Osteocyte (in vitro differentiated cells): Measurements from ENCODE around the gene NKX2-2. TPM values are rescaled to one million over a fixed set of nuclear protein-coding genes. Genes with fewer than 3 reads are reported as not detected.

Experiments
- DNase-seq: peaks from one replicate; pipeline ENCODE4 v3.0.0; 2021; ENCODE audit warnings: mixed read lengths; ENCODE audit not compliant: unreplicated experiment; ENCODE audit errors: extremely low spot score
- H3K27ac Mint-ChIP-seq: one replicate; pipeline ENCODE4 v1.8.0; 2021; ENCODE audit warnings: mild to moderate bottlenecking, mixed read lengths; ENCODE audit not compliant: unreplicated experiment
- H3K27me3 Mint-ChIP-seq: one replicate; pipeline ENCODE4 v1.8.0; 2021; ENCODE audit warnings: mixed read lengths; ENCODE audit not compliant: unreplicated experiment
- H3K36me3 Mint-ChIP-seq: one replicate; pipeline ENCODE4 v1.8.0; 2021; ENCODE audit warnings: mixed read lengths; ENCODE audit not compliant: unreplicated experiment
- H3K4me1 Mint-ChIP-seq: one replicate; pipeline ENCODE4 v1.8.0; 2021; ENCODE audit warnings: mixed read lengths; ENCODE audit not compliant: unreplicated experiment
- H3K4me3 Mint-ChIP-seq: one replicate; pipeline ENCODE4 v1.8.0; 2021; ENCODE audit warnings: mild to moderate bottlenecking, moderate library complexity, mixed read lengths; ENCODE audit not compliant: unreplicated experiment
- H3K9me3 Mint-ChIP-seq: one replicate; pipeline ENCODE4 v1.8.0; 2021; ENCODE audit warnings: mixed read lengths; ENCODE audit not compliant: unreplicated experiment
- total RNA-seq: library from RNA; stranded (reverse); gene quantifications from 2 replicates; pipeline ENCODE4 v1.2.1, GENCODE V29; 2021
- TF ChIP-seq, protein P1 (sequence below): fragments of 200-600 bp; sonication (generic); IDR thresholded peaks from 2 replicates; pipeline ENCODE4 v1.5.0; 2021; ENCODE audit warnings: antibody characterized with exemption, mild to moderate bottlenecking, moderate library complexity

NKX2-2 gene
- total RNA-seq, 1 donor from 2014 or later = not detected

DNA sequence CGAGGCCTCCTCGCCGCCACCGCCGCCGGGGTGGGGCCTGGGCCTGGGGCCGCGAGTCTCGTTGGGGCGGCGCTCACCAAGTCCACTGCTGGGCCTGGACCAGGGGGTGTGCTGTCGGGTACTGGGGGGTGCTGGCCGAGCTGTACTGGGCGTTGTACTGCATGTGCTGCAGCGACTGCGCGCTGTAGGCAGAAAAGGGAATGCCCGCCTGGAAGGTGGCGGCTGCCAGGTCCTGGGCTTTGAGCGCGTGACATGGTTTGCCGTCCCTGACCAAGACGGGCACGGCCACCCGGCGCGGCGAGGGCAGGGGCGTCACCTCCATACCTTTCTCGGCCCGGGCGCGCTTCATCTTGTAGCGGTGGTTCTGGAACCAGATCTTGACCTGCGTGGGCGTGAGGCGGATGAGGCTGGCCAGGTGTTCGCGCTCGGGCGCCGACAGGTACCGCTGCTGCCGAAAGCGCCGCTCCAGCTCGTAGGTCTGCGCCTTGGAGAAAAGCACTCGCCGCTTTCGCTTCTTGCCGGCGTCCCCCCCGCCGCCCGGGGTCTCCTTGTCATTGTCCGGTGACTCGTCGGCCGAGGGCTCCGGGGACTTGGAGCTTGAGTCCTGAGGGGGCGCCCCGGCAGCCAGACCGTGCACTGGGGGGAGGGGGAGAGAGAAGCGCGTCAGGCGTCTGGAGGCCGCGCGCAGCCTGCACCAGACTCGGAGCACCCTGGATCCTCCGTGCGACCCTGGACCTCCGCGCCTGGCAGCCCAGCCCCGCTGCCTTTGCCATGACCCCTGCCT is 1.8 kb downstream of the NKX2-2 start:
- no peaks in the 10 kb centered on the region for H3K9me3 Mint-ChIP-seq
- DNase-seq = peak; percentile 81
- H3K4me1 Mint-ChIP-seq = peaks cover 42% of the 10 kb centered on the region
- TF ChIP-seq, protein P1, sequence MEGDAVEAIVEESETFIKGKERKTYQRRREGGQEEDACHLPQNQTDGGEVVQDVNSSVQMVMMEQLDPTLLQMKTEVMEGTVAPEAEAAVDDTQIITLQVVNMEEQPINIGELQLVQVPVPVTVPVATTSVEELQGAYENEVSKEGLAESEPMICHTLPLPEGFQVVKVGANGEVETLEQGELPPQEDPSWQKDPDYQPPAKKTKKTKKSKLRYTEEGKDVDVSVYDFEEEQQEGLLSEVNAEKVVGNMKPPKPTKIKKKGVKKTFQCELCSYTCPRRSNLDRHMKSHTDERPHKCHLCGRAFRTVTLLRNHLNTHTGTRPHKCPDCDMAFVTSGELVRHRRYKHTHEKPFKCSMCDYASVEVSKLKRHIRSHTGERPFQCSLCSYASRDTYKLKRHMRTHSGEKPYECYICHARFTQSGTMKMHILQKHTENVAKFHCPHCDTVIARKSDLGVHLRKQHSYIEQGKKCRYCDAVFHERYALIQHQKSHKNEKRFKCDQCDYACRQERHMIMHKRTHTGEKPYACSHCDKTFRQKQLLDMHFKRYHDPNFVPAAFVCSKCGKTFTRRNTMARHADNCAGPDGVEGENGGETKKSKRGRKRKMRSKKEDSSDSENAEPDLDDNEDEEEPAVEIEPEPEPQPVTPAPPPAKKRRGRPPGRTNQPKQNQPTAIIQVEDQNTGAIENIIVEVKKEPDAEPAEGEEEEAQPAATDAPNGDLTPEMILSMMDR = no peak
- H3K27ac Mint-ChIP-seq = no peak overlapping the region
- peaks cover 4% of the 10 kb centered on the region for H3K36me3 Mint-ChIP-seq
- peaks cover 76% of the 10 kb centered on the region for H3K27me3 Mint-ChIP-seq
- peak overlapping the region; percentile 45 for H3K4me3 Mint-ChIP-seq

- no peak for DNase-seq
- TF ChIP-seq, protein P1 = no peak
- H3K27me3 Mint-ChIP-seq = peaks cover 76% of the 10 kb centered on the region
- no peak overlapping the region for H3K27ac Mint-ChIP-seq
- peaks cover 45% of the 10 kb centered on the region for H3K4me1 Mint-ChIP-seq
- peak overlapping the region; percentile 50 for H3K4me3 Mint-ChIP-seq
- no peaks in the 10 kb centered on the region for H3K9me3 Mint-ChIP-seq
- peaks cover 4% of the 10 kb centered on the region for H3K36me3 Mint-ChIP-seq
Measured at GRCh38 chr20:21511485-21511849, 2.4 kb downstream of the NKX2-2 start.

- Mint-ChIP-seq H3K4me3 (peak overlapping the region; percentile 75), H3K36me3 (peaks cover 2% of the 10 kb centered on the region), H3K4me1 (peaks cover 42% of the 10 kb centered on the region), H3K27me3 (peaks cover 71% of the 10 kb centered on the region), H3K27ac (no peak overlapping the region), H3K9me3 (no peaks in the 10 kb centered on the region)
- TF ChIP-seq, protein P1 = no peak
- DNase-seq = peak; percentile 76
Measured at GRCh38 chr20:21510414-21511384, 3.2 kb downstream of the NKX2-2 start.

GRCh38 chr20:21509597-21510371 is 4.1 kb downstream of the NKX2-2 start:
- Mint-ChIP-seq H3K27ac (no peak overlapping the region), H3K9me3 (no peaks in the 10 kb centered on the region), H3K36me3 (peaks cover 2% of the 10 kb centered on the region), H3K4me1 (peaks cover 43% of the 10 kb centered on the region), H3K4me3 (peak overlapping the region; percentile 75), H3K27me3 (peaks cover 73% of the 10 kb centered on the region)
- TF ChIP-seq, protein P1 = peak; percentile 41
- DNase-seq = peak; percentile 84
